GM12891 (cell line): ENCODE measurements around the gene JPH3. TPM values are rescaled to one million over a fixed set of nuclear protein-coding genes. Genes with fewer than 3 reads are reported as not detected.

ENCODE experiments used
- DNase-seq: peaks from one replicate; pipeline ENCODE4 v3.0.0; 2011; ENCODE audit warnings: low spot score; ENCODE audit not compliant: insufficient read length
- FAIRE-seq: peaks from 2 replicates; lab custom pipeline; 2011; peaks lifted over from hg19 to GRCh38; lab: Jason Lieb, UNC
- PAX5 ChIP-seq: IDR thresholded peaks from 2 replicates; pipeline ENCODE4 v1.6.1; 2011; ENCODE audit warnings: low read length, moderate library complexity, mild to moderate bottlenecking; ENCODE audit not compliant: insufficient read depth, severe bottlenecking
- POLR2A ChIP-seq: IDR thresholded peaks from 2 replicates; pipeline ENCODE4 v1.6.1; 2011; ENCODE audit warnings: low read depth, low read length, control low read depth
- POLR2AphosphoS5 ChIP-seq: IDR thresholded peaks from 2 replicates; pipeline ENCODE4 v1.6.1; 2011; ENCODE audit warnings: low read depth, low read length, control low read depth
- POU2F2 ChIP-seq: IDR thresholded peaks from 2 replicates; pipeline ENCODE4 v1.6.1; 2011; ENCODE audit warnings: low read depth, mild to moderate bottlenecking, control low read depth, low read length, moderate library complexity
- SPI1 ChIP-seq: IDR thresholded peaks from 2 replicates; pipeline ENCODE4 v1.6.1; 2011; ENCODE audit warnings: low read depth, low read length, control low read depth
- TAF1 ChIP-seq: IDR thresholded peaks from 2 replicates; pipeline ENCODE4 v1.6.1; 2011; ENCODE audit warnings: low read depth, low read length, control low read depth
- polyA plus RNA-seq: library from polyadenylated mRNA; unstranded; fragments of >200 nt; gene quantifications from one replicate; pipeline ENCODE4 v1.2.1, GENCODE V29; 2012; ENCODE audit warnings: low read depth, missing spikeins, inconsistent platforms; ENCODE audit not compliant: missing spikeins

Gene JPH3
- polyA plus RNA-seq = 0.06 TPM

DNA sequence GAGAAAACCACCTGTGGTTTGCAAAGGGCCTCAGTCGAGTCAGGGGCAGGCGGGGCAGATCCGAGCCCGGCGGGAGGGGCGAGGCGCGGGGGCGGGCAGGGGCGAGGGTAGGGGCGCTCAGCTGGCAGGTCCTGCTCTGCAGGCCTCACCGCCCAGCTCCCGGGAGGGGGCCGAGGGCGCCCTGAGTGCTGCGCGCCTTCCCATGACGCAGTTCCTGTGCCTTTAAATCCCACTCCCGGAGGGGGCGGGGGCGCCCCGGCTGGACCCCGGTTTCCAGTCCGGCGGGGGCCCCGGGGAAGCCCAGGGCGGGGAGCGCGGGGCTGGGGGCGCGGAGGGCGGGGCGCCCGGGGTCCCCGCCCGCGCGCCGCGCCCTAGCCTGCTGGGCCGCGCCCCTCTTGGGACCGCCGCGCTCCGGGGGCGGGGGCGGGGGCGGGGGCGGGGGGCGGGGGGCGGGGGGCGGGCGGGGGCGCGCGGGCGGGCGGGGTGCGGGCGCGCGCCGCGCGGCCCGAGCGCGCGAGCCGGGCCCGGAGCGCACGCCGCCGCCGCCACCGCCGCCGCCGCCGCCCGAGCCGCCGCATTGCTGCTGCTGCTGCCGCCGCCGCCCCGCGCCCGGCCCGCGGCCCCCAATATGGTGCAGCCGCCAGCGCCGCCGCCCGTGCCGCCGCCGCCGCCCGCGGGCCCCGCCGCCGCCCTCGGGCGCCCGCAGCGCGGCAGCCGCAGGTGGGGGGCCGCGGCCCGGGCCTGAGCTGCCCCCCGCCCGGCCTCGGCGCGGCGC, at the start of gene JPH3:
JPH3 (plus strand) TSS at position 508 of the 775 bp plus-strand sequence. CDS start 639 bp downstream, outside the sequence.
- no peak for DNase-seq
- TF ChIP-seq PAX5 = no peak
- no peak for TF ChIP-seq POU2F2
- no peak for FAIRE-seq

- DNase-seq (no peak), FAIRE-seq (no peak)
- TF ChIP-seq SPI1 (no peak), TAF1 (no peak), POLR2A (no peak), POLR2AphosphoS5 (no peak), PAX5 (no peak), POU2F2 (no peak)
Observed at GRCh38 chr16:87552772-87553573, 49.3 kb upstream of the JPH3 start.

DNA sequence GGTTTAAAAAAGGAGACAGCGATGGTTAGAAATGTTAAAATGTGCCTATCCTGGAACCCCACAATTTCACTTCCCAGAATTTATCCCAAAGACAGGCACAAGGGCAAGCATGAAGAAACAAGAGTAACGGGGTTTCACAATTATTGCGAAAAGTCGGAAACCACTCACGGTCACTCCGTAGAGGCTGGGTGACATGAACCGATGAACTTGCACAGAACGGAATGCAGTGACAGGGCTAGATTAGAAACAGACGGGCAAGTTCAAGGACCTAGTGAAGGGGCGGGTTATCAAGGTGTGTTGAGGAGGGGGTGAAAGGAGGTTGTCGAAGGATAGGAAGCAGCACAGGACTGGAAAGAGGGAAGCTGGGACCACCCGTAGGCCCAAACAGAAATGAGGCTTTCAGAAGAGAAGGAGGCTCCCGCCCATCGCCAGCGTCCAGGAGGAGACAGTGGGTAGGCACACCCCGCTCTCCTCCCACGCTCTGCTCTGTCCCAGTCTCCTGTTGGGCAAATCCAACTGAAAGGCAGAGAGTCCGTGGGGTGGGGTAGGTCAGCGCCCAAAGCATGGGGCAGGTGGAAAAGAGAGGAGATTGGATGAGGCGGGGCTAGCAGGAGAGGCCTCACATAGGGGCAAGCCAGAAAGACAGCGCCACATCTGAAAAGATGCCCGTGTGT, 47.4 kb upstream of the JPH3 start:
- no peak for DNase-seq
- no peak for FAIRE-seq
- TF ChIP-seq POLR2A (no peak), POLR2AphosphoS5 (no peak), POU2F2 (no peak), PAX5 (no peak), TAF1 (no peak), SPI1 (no peak)

GRCh38 chr16:87555647-87556046, 46.7 kb upstream of the JPH3 start:
- FAIRE-seq = no peak

DNA sequence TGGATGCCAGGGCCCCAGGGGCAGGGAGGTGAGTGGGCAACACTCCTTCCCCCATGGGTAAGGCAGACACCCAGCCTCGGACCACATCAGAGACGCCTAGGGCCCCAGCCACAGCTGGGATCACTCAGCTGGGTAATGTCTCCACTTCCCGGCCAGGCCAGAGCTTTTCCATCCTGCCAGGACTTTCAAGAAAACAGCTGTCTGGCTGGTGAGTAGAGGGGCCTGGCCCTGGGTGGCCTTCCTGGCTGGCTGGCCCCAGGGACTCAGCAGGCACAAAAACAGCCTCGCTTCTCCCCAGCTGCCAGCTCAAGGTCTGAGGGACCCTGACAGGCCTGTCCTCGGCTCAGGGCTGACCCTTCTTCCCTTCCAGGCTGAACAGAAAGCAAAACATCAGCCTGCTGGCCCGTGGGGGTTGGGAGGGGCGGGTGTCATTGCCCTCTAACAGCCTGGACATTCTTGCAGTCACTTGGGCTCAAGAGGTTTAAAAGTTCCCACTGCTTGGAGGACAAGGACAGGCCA, 45.3 kb upstream of the JPH3 start:
- TF ChIP-seq TAF1 (no peak), POLR2AphosphoS5 (no peak), PAX5 (no peak), POU2F2 (no peak), POLR2A (no peak), SPI1 (no peak)
- FAIRE-seq = no peak
- no peak for DNase-seq

More at GRCh38 chr16:87555647-87556046, 46.7 kb upstream of the JPH3 start:
- TF ChIP-seq POU2F2 = no peak
- no peak for TF ChIP-seq PAX5
- TF ChIP-seq SPI1 = no peak
- TF ChIP-seq TAF1 = no peak
- no peak for TF ChIP-seq POLR2A
- TF ChIP-seq POLR2AphosphoS5 = no peak
- no peak for DNase-seq

DNA sequence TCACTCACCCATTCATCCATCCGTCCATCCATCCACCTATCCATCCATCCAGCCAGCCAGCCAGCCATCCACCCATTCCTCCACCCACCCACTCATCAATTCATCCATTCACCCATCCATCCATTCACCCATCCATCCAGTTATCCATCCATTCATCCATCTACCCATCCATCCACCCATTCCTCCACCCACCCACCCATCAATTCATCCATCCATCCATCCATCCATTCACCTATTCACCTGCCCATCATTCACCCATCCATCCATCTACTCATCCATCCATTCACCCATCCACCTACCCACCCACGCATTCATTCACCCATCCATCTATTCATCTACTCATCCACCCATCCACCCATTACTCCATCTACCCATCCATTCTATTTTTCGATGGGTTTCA, 43.6 kb upstream of the JPH3 start:
- no peak for FAIRE-seq
- no peak for TF ChIP-seq TAF1
- TF ChIP-seq POU2F2 = no peak
- no peak for TF ChIP-seq POLR2A
- TF ChIP-seq SPI1 = no peak
- TF ChIP-seq POLR2AphosphoS5 = no peak
- TF ChIP-seq PAX5 = no peak
- no peak for DNase-seq

- DNase-seq (no peak), FAIRE-seq (no peak)
- TF ChIP-seq PAX5 = no peak
- TF ChIP-seq POU2F2 = no peak
- TF ChIP-seq SPI1 = no peak
- TF ChIP-seq TAF1 = no peak
- no peak for TF ChIP-seq POLR2A
- no peak for TF ChIP-seq POLR2AphosphoS5
Observed at GRCh38 chr16:87559945-87560344, 42.4 kb upstream of the JPH3 start.

DNA sequence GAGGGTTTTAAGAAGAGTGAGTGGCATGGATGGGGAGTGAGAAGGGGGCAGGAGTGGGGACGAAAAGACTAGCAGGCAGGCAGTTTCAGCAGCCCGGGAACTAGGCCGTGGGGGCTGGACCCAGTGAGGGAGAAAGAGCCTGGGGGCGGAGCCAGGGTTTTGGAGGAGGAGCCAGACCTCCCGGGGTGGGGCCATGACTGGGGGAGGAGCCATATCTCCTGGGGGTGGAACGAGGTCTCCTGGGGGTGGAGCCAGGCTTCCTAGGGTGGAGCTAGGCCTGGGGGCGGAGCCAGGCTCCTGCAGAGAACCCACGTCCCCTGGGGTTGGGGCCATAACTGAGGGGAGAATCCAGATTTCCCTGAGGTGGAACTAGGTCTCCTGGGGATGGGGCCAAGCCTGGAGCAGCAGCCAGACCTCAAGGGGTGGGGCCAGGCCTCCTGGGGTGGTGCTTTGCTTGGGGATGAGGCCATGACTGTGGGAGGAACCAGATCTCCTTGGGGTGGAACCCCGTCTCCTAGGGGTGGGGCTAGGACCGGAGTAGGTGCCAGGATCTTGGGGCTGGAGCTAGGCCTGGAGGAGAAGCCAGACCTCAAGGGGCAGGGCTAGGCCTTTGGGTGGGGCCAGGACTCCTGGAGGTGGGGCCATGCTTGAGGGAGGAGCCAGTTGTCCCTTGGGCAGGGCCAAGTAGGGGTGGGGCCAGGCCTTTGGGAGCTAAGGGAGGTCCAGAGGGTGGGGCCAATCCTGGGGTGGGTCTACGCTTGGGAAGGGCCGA, 41.7 kb upstream of the JPH3 start:
- DNase-seq (peak; percentile 63), FAIRE-seq (no peak)
- TF ChIP-seq PAX5 (no peak), POU2F2 (no peak), TAF1 (no peak), SPI1 (no peak), POLR2A (no peak), POLR2AphosphoS5 (no peak)
